Endothelial cell of umbilical vein (primary cell): ENCODE data around the gene PLAAT1. TPM values are rescaled to one million over a fixed set of nuclear protein-coding genes. Genes with fewer than 3 reads are reported as not detected.

Experiments used
- BruUV-seq: library from RNA; stranded (reverse); fragments of 400-500 nt; replicated peaks from 2 replicates; lab custom pipeline; 2021; lab: Mats Ljungman, UMichigan
- CTCF ChIA-PET: fragments of 300-600, 350-600 bp; sonication (Branson Sonifier 250); formaldehyde crosslinking; loops from one replicate; lab custom pipeline; 2021; ENCODE audit warnings: antibody characterized with exemption, inconsistent platforms; lab: Charles Lee
- POLR2A ChIA-PET: fragments of 300-600, 350-600 bp; sonication (Branson Sonifier 250); formaldehyde crosslinking; loops from one replicate; lab custom pipeline; 2021; ENCODE audit warnings: antibody characterized with exemption, inconsistent platforms; lab: Charles Lee
- DNase-seq: peaks from one replicate; pipeline ENCODE4 v3.0.0-alpha.2; 2011; ENCODE audit warnings: low read depth, low spot score
- FAIRE-seq: peaks from 2 replicates; lab custom pipeline; 2011; peaks lifted over from hg19 to GRCh38; lab: Jason Lieb, UNC
- H2AFZ ChIP-seq: 2 replicates; pipeline ENCODE4 v1.6.0; 2012; ENCODE audit warnings: low read depth, low read length, control low read depth, inconsistent platforms
- H3K27ac ChIP-seq: 2 replicates; pipeline ENCODE4 v1.5.1; 2011; ENCODE audit warnings: low read depth, mild to moderate bottlenecking, control low read depth, low read length, moderate library complexity; ENCODE audit not compliant: insufficient read depth
- H3K27me3 ChIP-seq, 2 experiments: 2 replicates each; pipeline versions ENCODE4 v1.6.0 to v1.6.1; 2011; ENCODE audit warnings: low read length in 2 of 2, mixed read lengths in 1 of 2; ENCODE audit not compliant: control insufficient read depth in 2 of 2, insufficient read depth in 2 of 2
- H3K36me3 ChIP-seq, 2 experiments: 2 replicates in 1 of 2; 3 replicates in 1 of 2; pipeline ENCODE4 v1.5.1; 2011; ENCODE audit warnings: low read length in 2 of 2, mild to moderate bottlenecking in 1 of 2, moderate library complexity in 1 of 2; ENCODE audit not compliant: control insufficient read depth in 2 of 2, insufficient read depth in 2 of 2; ENCODE audit errors: extremely low read depth in 1 of 2
- H3K4me1 ChIP-seq: 3 replicates; pipeline ENCODE4 v1.5.1; 2011; ENCODE audit warnings: mild to moderate bottlenecking, low read length; ENCODE audit not compliant: control insufficient read depth, insufficient read depth; ENCODE audit errors: extremely low read depth
- H3K4me2 ChIP-seq: 2 replicates; pipeline ENCODE4 v1.6.1; 2011; ENCODE audit warnings: low read length, control low read depth, mixed read lengths; ENCODE audit not compliant: insufficient read depth
- H3K4me3 ChIP-seq, 3 experiments: fragments of 200-600 bp in 1 of 3; sonication (generic), shearing (Covaris generic) in 1 of 3; replicated peaks in 1 of 3; 2 replicates each; pipeline ENCODE4 v1.5.1; 2011 to 2016; ENCODE audit warnings: control low read depth in 3 of 3, low read length in 3 of 3, mild to moderate bottlenecking in 2 of 3, inconsistent platforms in 1 of 3, low read depth in 1 of 3, moderate library complexity in 1 of 3; ENCODE audit not compliant: insufficient read depth in 1 of 3
- H3K79me2 ChIP-seq: 2 replicates; pipeline ENCODE4 v1.6.0; 2012; ENCODE audit warnings: low read length, inconsistent platforms; ENCODE audit not compliant: control insufficient read depth, insufficient read depth
- H3K9ac ChIP-seq: replicated peaks from 2 replicates; pipeline ENCODE3; 2011; ENCODE audit warnings: low read length, control low read depth; ENCODE audit not compliant: insufficient read depth; ENCODE audit errors: extremely low read depth
- H3K9me1 ChIP-seq: replicated peaks from 3 replicates; pipeline ENCODE4 v1.6.0; 2011; ENCODE audit warnings: mild to moderate bottlenecking, low read length; ENCODE audit not compliant: control insufficient read depth, insufficient read depth; ENCODE audit errors: extremely low read depth
- H3K9me3 ChIP-seq: replicated peaks from 2 replicates; pipeline ENCODE4 v1.5.1; 2012; ENCODE audit warnings: low read length, inconsistent platforms; ENCODE audit not compliant: control insufficient read depth, insufficient read depth
- H4K20me1 ChIP-seq: replicated peaks from 2 replicates; pipeline ENCODE3; 2011; ENCODE audit warnings: mild to moderate bottlenecking, low read length; ENCODE audit not compliant: control insufficient read depth, insufficient read depth; ENCODE audit errors: extremely low read depth
- EZH2 ChIP-seq: IDR thresholded peaks from 2 replicates; pipeline ENCODE4 v1.6.1; 2012; ENCODE audit warnings: borderline replicate concordance, low read depth, mild to moderate bottlenecking, moderate library complexity, low read length, inconsistent platforms; ENCODE audit not compliant: severe bottlenecking
- FOS ChIP-seq: IDR thresholded peaks from 2 replicates; pipeline ENCODE4 v1.6.1; 2011; ENCODE audit warnings: mild to moderate bottlenecking, low read length, moderate library complexity, borderline replicate concordance; ENCODE audit not compliant: insufficient read depth
- GATA2 ChIP-seq: IDR thresholded peaks from 2 replicates; pipeline ENCODE4 v1.7.0; 2011; ENCODE audit warnings: low read depth, mild to moderate bottlenecking, moderate library complexity, mixed read lengths, low read length; ENCODE audit not compliant: insufficient read length, insufficient read depth
- JUN ChIP-seq: IDR thresholded peaks from 2 replicates; pipeline ENCODE4 v1.6.1; 2011; ENCODE audit warnings: borderline replicate concordance, low read depth; ENCODE audit not compliant: insufficient read length, insufficient read depth
- MYC ChIP-seq: IDR thresholded peaks from one replicate; pipeline ENCODE4 v1.6.1; 2011; ENCODE audit warnings: mild to moderate bottlenecking, low read depth, low read length
- POLR2A ChIP-seq: IDR thresholded peaks from 2 replicates; pipeline ENCODE4 v1.6.1; 2012; ENCODE audit warnings: low read depth, mild to moderate bottlenecking, control low read depth, low read length
- POLR2AphosphoS5 ChIP-seq: IDR thresholded peaks from 2 replicates; pipeline ENCODE4 v1.6.1; 2012; ENCODE audit warnings: low read depth, mild to moderate bottlenecking, control low read depth, low read length, moderate library complexity; ENCODE audit not compliant: insufficient read depth
- dilution Hi-C: fragments of 300-500 bp; cut with MboI; formaldehyde crosslinking; loops from one replicate; pipeline ENCODE4 v1.15.0; 2019; ENCODE audit warnings: low sequenced_read_pairs; ENCODE audit not compliant: extremely low pct_ligation_motif_present
- intact Hi-C: fragments of 100-400 bp; cut with micrococcal nuclease; formaldehyde crosslinking; loops from one replicate; pipeline ENCODE4 v1.10.0; 2022
- polyA plus RNA-seq, 4 experiments: library from polyadenylated mRNA; depleted of rRNA in 3 of 4; stranded (reverse) in 3 of 4; unstranded in 1 of 4; fragments of >200 nt; gene quantifications; 2 replicates each; pipeline versions ENCODE4 v1.2.1 to v1.2.3, GENCODE V29; 2011 to 2012; ENCODE audit warnings: missing spikeins in 1 of 4
- total RNA-seq: library from RNA; stranded (reverse); gene quantifications from 2 replicates; pipeline ENCODE4 v1.2.3, GENCODE V29; 2021
- TF ChIP-seq, protein P1 (sequence below): IDR thresholded peaks from 2 replicates; pipeline ENCODE4 v1.6.1; 2011; ENCODE audit not compliant: insufficient read depth, insufficient read length
- TF ChIP-seq, protein P2 (sequence below), 2 donors: IDR thresholded peaks; 1 replicate in 1 of 2; 2 replicates in 1 of 2; pipeline ENCODE4 v1.5.1; 2011; ENCODE audit warnings: low read length in 2 of 2, mild to moderate bottlenecking in 2 of 2, moderate library complexity in 2 of 2, control low read depth in 1 of 2, inconsistent platforms in 1 of 2, low read depth in 1 of 2; ENCODE audit not compliant: insufficient read depth in 1 of 2; ENCODE audit errors: extremely low read depth in 1 of 2

PLAAT1 gene
- total and polyA plus RNA-seq, 2 donors (not counting 3 experiments of a cell fraction or from before 2014, with no cell fraction given), result 0.58 to 0.75 TPM

DNA sequence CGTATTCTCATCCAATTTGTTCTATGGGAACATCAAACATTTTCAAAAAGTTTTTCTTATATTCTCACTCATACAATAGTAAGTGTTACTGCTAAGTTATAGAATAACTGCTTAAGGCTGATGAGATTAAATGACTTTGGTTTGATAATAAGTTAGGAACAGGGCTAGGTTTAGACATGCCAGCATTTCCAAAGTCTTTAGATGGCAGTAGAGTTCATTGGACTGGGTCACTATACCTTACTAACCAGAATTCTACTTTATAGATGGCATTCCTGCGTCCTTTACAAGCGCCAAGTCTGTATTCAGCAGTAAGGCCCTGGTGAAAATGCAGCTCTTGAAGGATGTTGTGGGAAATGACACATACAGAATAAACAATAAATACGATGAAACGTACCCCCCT lies 21.7 kb downstream of the PLAAT1 start:
- no peak for FAIRE-seq
- TF ChIP-seq POLR2AphosphoS5 (no peak), JUN (no peak), POLR2A (no peak)
- TF ChIP-seq, protein P1, sequence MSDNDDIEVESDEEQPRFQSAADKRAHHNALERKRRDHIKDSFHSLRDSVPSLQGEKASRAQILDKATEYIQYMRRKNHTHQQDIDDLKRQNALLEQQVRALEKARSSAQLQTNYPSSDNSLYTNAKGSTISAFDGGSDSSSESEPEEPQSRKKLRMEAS, result no peak
- intact Hi-C loops, result no loop called here
- dilution Hi-C loops, result no loop called here
- Histone ChIP-seq H4K20me1 (no peaks in the 10 kb centered on the region), H3K9ac (no peak overlapping the region), H3K9me3 (no peaks in the 10 kb centered on the region), H3K36me3 (no peaks in the 10 kb centered on the region), H3K27me3 (no peaks in the 10 kb centered on the region), H3K4me3 (no peak overlapping the region), H3K9me1 (no peaks in the 10 kb centered on the region), H3K79me2 (no peaks in the 10 kb centered on the region), H3K27ac (no peak overlapping the region), H3K4me2 (no peak overlapping the region), H2AFZ (no peak overlapping the region), H3K4me1 (no peaks in the 10 kb centered on the region)
- DNase-seq, result no peak
- CTCF ChIA-PET, result interaction anchor here (0.8 kb wide), 1 partner anchor 9 kb away, joined by 3 read pairs; no protein-coding TSS in a partner anchor
- no TSS peak for BruUV-seq
- POLR2A ChIA-PET, result no interaction called here

DNA sequence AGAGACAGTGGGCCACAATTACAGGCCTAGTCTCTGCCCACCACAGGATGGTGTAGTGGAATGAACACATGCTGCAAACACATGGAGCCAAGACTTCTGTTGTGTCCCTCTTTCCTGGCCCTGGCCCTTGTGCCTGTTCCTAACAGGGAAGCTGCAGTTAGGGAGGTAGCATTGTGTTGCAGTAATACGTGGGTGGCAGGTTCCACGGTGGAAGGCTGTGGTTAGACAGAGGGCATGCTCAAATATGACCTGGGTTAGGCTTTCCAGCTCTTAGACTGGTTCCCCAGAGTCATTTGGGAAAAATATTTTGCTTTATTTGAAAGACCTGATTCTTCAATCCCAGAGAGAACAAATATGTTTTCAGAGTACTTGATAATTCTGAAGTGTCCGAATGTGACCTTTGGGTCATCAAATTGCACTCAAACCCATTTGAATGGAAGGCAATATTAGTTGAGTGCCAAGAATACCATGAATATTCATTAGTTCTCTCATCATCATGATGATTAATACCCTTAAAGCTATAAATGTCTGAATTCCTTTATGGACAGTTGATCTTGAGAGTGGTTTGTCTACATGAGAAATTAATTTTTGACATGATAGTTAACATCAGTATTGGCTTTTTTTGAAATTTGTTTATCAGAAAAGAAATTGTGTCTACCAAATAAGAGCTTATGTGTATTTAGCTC lies 28.5 kb downstream of the PLAAT1 start:
- dilution Hi-C loops, result no loop called here
- POLR2A ChIA-PET, result no interaction called here
- BruUV-seq, result no TSS peak

More for the DNA sequence above, 28.5 kb downstream of the PLAAT1 start:
- no peak overlapping the region for H3K4me3 ChIP-seq
- H3K9ac ChIP-seq, result no peak overlapping the region
- no peaks in the 10 kb centered on the region for H3K4me1 ChIP-seq
- no peaks in the 10 kb centered on the region for H3K9me3 ChIP-seq
- H2AFZ ChIP-seq, result no peak overlapping the region
- TF ChIP-seq, protein P1, result no peak
- no peak for TF ChIP-seq GATA2
- TF ChIP-seq JUN, result no peak
- TF ChIP-seq MYC, result no peak
- no peak for TF ChIP-seq POLR2A
- TF ChIP-seq EZH2, result no peak
- no peak for TF ChIP-seq POLR2AphosphoS5
- TF ChIP-seq FOS, result no peak
- TF ChIP-seq, protein P2, sequence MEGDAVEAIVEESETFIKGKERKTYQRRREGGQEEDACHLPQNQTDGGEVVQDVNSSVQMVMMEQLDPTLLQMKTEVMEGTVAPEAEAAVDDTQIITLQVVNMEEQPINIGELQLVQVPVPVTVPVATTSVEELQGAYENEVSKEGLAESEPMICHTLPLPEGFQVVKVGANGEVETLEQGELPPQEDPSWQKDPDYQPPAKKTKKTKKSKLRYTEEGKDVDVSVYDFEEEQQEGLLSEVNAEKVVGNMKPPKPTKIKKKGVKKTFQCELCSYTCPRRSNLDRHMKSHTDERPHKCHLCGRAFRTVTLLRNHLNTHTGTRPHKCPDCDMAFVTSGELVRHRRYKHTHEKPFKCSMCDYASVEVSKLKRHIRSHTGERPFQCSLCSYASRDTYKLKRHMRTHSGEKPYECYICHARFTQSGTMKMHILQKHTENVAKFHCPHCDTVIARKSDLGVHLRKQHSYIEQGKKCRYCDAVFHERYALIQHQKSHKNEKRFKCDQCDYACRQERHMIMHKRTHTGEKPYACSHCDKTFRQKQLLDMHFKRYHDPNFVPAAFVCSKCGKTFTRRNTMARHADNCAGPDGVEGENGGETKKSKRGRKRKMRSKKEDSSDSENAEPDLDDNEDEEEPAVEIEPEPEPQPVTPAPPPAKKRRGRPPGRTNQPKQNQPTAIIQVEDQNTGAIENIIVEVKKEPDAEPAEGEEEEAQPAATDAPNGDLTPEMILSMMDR (IDR thresholded peaks at IDR 0.05; ENCODE audit: extremely low read depth in 1 of 2, insufficient read depth in 1 of 2, low read depth in 1 of 2, low read length in 2 of 2), result no peak
- no peaks in the 10 kb centered on the region for H3K79me2 ChIP-seq
- CTCF ChIA-PET, result interaction anchor here (0.6 kb wide), 1 partner anchor 303 kb away, joined by 4 read pairs; no protein-coding TSS in a partner anchor
- H4K20me1 ChIP-seq, result no peaks in the 10 kb centered on the region
- H3K27ac ChIP-seq, result no peak overlapping the region
- DNase-seq (no peak), FAIRE-seq (no peak)
- H3K4me2 ChIP-seq, result no peak overlapping the region
- H3K27me3 ChIP-seq, result no peaks in the 10 kb centered on the region
- no peaks in the 10 kb centered on the region for H3K9me1 ChIP-seq
- no peaks in the 10 kb centered on the region for H3K36me3 ChIP-seq
- intact Hi-C loops, result no loop called here
